Measurements from ENCODE around the gene OSCP1.
A peak's percentile ranks its signal among the peaks of the same experiment; 100 is the strongest.

The OSCP1 gene

GRCh38 chr1:36380782-36381181 lies 69.5 kb downstream of the OSCP1 start:
- DNase-seq: no peak

- no peak for DNase-seq
Observed at GRCh38 chr1:36380143-36380619, 70.1 kb downstream of the OSCP1 start.

- no peak for DNase-seq
Observed at GRCh38 chr1:36377791-36378492, 72.3 kb downstream of the OSCP1 start.

GRCh38 chr1:36372617-36373016 lies 77.6 kb downstream of the OSCP1 start:
- no peak for DNase-seq

- peak; percentile 72 for DNase-seq
Observed at GRCh38 chr1:36369061-36369861, 81.0 kb downstream of the OSCP1 start.

Data from central memory CD4-positive, alpha-beta T cell (primary cell).